SKM-1 treated with dmso at 0.1 percent for 144 hours (cell line): ENCODE results near the gene AAR2.
A peak's percentile ranks its signal among the peaks of the same experiment; 100 is the strongest.

Experiments
- DNase-seq: peaks from one replicate; lab custom pipeline; 2025; ENCODE audit not compliant: unreplicated experiment; lab: John Stamatoyannopoulos, UW

Gene AAR2, protein sequence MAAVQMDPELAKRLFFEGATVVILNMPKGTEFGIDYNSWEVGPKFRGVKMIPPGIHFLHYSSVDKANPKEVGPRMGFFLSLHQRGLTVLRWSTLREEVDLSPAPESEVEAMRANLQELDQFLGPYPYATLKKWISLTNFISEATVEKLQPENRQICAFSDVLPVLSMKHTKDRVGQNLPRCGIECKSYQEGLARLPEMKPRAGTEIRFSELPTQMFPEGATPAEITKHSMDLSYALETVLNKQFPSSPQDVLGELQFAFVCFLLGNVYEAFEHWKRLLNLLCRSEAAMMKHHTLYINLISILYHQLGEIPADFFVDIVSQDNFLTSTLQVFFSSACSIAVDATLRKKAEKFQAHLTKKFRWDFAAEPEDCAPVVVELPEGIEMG

DNA sequence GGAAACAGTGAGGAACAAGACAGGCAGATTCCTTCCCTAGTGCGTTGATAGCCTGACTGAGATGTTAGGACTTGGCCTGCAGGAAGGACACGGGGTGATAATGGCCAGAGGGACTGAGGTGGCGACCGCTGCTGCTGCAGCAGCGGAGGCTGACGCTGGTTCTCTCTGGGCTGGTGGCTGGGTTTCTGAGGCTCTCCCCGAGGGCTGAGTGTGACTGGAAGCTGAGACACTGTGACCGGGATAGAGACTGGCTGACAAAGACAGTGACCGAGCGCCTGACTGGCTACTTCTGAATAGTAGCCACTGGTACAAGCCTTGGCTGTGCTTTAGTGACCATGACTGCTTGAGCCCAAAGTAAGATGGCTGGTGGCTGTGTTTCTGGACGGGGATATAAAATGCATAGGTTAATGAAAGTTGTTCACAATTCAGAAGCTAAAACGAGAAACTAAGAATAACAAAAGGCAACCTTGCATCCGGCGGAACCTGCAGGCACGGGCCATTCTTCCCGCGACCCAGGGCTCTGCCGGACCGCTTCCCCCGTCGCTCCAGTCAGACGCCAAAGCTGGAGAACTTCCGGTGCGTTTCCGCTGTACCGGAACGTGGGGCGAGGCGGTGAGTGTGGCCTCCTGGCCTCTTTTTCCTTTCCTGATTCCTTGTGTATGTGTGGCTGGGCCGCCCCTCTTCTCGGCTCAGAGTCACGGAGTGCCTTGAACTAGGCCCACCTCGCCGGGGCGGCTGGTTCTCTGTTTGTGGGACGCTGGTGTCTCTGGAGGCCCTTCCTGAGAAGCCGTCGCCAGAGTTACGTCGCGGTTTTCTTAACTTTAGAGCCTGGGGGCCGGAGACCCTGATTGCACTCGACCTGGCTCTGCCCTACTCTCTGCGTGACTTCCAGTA lies at the start of gene AAR2:
Gene AAR2 (plus strand): TSS at position 587 of the 894 bp plus-strand sequence. CDS start 3,391 bp downstream, outside the sequence.
- DNase-seq, result peak; percentile 73

DNA sequence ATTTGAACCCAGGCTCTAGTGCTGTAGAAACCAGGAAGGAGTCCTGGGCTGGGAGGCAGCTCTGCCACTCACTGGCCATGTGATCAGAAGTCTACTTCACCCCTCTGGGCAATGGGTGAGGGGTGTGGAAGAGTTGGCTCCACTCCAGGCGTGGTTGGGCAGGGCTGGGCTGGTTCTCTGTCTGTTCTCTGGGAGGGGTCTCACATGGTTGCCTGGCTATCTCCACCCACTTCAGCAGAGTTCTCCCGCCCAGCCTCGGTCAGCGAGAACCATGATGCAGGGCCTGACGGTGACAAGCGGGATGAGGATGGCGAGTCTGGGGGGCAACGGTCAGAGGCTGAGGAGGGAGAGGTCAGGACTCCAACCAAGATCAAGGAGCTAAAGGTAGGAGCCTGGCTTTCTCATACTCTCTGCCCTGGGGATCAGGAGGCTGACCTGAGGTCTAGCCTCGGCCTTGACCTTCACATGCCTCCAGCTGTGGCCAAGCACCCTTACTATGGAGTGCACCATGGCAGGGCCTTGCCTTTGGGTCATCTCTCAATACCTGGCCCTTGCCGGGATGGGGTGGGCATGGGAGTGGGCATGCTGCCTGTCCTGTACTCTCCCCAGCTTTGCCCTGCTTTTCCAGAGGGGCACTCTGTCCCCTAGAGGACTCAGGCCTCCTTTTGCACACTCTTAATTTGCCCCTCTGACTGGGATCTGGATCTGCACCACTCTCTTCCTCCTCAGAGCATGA lies 42.1 kb upstream of the AAR2 start:
- no peak for DNase-seq

DNA sequence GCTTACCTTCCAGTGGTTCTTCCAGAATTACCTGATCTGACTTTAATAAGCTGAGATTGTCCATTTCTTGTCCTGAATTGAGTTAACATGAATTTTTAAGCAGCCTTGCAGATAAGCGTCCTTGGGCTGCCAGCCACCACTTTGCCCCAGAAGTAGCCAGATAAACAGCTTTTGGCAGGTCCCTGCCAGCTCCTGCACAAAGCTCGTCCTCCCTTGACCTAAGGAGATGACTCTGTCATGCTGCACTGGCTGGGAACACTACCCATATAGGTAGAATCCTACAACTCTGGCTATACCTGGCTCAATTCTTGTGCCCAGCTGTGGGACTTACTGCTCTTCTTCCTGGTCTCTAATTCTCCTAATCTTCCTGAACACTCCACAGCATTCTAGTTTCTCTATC lies 39.6 kb upstream of the AAR2 start:
- no peak for DNase-seq

DNA sequence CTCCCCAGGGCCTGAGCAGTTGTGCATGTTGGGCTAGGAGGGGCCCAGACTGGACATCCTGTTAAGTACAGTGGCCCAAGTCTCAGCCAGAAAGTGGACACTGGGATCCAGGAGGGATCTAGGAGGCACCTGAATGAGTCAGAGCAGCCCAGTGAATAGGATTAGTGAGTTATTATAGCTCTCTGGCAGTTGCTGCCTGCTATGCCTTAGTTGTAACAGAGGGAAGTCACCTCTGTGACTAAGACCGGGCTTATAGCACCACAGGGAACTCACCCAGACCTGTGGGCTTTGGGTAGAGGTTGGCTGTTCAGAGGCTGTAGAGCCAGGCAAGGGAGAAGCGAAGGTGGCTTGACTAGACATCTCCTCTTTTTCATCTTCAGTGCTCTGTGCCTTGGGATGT lies 39.0 kb upstream of the AAR2 start:
- DNase-seq, result no peak

DNA sequence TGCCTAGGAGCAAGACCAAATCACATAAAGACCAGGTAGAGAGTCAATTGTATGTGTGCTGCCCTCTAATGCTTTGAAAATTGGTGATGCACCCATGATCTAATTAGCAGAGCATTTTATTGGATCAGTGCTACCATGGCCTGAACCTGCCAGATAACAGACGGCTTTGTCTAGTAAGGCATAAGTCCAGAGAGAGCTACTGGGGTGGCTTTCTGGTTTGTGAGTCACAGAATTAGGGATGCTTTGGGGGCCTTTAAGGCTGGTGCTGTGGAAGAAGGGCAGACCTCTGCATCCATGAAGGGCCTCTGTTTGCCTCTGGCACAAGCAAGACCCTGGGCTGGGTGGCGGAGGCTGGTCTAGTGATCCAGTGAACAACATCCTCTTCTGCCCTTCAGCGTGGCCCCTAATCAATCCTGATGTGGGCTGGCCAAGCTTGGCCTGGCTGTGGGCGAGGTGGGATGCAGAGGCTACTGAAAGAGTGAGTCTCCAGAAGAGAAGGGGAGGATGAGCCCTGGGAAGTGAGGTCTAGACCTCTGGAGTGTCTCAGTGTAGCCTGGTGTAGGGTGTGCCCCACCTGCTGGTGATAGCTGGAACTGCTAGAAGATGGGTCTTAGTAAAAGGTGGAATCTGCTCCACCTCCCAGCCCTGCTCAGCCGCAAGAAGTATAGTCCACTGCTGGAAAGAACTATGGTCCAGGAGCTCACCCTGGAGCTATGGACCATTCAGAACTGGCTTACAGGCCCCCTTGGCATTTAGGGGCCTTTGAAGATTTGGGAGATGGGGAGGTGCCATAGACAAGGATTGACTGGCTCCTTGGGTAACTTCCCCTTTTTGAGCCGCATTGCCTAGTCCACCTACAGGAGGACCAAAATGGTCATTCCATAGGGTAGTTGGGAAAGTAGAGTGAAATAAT lies 36.7 kb upstream of the AAR2 start:
- peak; percentile 54 for DNase-seq

DNA sequence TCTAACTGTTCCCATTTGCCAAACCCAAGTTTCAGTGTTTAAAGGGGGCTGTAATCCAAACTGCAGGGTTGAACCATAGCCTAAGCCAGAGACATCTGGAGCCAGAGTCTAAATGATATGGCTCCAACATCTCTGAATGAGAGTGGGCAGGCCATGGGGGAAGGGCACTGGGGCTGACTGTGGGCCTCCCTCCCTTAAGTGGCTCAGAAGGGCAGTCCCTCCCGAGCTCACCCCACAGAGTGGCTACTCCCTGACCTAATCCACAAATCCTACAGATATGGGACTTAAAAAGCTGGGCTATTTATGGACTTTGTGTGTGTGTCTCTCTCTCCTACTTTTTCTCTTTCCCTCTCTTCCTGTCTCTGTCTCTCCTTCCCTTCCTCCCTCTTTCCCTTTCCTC lies 35.8 kb upstream of the AAR2 start:
- no peak for DNase-seq

DNA sequence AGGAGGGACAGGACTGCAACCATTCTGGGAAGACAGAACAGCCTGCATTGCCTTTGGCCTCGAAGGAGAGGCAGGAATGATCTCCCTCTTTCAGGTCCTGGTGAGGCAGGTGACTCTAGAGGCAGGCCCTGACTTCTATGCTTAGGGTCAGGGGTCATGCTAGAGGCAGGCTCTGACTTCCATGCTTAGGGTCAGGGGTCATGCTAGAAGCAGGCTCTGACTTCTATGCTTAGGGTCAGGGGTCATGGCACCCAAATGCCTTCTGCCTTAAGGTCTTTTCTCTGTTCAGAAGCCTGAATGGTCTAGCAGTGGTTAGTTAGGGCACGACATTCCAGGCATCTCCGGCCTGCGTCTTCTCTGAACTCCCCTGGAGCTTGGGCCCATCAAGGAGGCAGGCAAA lies 35.1 kb upstream of the AAR2 start:
- no peak for DNase-seq

DNA sequence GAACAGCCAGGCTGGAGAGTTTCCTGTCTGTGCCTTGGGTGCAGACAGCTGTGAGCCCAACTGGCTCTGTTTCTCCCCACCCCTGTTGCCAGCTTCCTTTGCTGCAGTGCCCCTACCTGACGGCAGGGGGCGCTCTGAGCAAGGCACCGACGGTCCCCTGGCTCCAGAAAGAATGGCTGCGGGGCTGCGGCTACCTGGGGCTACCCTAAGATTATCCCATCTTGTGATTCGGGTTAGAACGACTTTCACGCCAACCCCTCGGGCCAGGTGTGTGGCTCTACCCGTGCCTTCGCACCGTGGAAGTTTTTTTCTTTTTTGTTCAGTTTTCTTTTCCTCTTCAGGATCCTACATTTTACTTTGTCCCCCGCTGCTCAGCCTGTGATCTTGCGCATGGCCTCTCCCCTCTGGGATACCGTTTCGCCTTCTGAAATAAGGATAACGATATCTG lies 33.4 kb upstream of the AAR2 start:
- peak; percentile 39 for DNase-seq

DNA sequence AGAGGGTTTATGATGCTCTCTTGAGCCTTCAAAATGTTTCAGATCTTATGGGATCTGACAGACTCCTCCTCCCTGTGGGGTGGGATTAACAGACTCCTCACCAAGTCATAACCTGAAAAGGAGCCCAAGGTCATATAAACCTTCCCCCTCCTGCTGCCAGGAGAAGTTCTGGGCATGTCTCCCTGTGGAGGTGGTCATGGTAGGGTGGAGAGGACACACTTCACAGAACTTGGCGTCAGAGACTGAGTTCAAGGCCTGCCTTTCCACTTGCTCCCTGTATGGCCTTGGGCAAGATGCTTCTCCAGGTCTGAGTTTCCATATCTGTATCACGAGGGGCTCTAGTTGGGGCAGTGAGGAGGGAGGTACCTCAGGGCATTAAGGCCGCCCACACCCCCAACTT lies 32.4 kb upstream of the AAR2 start:
- DNase-seq, result no peak

DNA sequence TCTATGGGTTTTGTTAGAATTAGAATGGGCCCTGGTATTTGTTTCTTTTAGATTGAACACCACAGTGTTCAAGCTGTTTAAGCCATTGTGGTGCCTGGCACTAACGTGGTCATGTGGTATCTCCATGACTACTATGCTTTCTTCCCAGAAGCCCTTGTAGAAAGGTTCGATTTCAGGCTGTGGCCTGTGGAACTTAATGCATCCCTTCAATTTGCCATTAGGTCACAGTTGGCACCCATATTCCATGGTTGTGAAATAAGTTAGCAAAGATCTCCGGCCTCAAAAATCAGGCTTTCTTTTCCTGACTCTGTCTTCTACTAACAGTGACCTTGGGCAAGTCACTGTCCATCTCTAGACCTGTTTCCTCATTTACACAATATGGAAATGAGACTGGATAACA lies 31.3 kb upstream of the AAR2 start:
- no peak for DNase-seq

DNA sequence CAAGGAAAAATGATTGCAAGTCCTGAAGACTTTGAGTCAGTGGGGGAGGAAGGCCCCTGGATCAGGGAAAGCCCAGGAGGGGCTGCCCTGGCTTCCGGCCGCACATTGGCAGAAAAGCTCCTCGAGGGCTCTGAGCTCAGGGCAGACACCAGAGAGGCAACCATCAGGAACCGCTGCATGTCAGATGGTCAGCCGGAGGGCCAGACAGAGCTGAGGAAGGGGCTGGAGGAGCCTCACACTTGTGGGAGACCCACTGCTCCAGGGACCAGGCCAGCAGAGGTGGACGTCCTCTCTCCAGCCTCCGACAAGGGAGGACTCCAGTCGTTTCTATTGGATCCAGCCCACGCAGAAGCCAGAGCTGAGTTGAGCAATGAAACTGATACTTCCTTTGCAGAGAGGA lies 30.2 kb upstream of the AAR2 start:
- no peak for DNase-seq

DNA sequence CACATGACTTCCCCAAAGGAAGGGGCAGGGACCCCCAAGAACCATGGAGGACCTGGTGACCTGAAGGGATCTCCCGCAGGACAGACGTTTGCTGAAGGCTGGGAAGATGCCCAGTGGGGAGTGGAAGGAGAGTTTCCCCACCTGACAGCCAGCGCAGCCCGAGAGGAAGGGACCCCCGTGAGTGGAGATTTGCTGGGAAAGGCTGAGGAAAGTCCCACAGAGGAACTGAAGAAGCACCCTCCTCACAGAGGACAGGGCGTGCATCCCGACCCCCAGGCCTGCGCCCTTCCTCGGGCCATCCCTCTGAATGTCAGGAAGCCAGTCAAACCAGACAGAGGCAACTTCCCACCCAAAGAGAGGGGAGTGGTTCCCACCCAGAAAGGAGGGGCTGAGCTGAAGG lies 29.6 kb upstream of the AAR2 start:
- no peak for DNase-seq

DNA sequence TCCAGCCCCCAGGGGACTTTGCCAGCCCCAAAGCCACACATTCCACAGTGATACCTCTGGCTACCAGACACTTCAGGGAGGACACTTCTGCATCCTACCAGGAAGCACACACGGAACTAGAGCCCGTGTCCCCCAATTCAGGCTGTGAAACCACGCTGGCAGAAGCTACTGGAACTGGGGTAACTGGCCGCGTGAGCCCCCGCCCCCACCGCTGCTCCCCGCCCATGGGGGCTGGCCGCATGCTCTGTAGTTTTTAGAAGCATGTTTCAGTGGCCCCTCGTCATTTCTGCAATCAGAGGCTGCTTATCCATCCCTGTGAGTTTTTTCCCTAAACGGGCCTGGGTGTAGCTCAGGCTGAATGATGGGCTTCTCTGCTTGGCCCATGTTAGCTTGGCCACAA lies 28.7 kb upstream of the AAR2 start:
- DNase-seq, result no peak

DNA sequence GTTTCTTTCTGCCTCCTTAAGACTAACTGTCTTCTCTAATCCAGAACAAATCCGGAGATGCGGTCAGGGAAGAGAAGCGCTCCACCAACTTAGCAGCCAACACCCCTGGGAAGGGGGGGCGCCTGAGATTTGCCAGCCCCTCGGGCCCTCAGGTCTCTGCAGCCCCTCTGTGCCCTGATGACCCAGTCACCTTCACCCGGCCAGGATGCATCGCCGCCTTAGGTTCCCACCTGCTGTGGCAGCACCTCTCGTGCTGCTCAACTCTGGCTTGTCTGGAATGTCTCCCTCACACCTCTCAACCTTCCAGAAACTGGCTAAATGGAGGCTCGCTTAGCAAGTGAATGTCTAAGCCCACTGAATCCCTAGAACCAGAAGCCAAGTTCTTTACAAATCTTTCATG lies 28.0 kb upstream of the AAR2 start:
- no peak for DNase-seq

DNA sequence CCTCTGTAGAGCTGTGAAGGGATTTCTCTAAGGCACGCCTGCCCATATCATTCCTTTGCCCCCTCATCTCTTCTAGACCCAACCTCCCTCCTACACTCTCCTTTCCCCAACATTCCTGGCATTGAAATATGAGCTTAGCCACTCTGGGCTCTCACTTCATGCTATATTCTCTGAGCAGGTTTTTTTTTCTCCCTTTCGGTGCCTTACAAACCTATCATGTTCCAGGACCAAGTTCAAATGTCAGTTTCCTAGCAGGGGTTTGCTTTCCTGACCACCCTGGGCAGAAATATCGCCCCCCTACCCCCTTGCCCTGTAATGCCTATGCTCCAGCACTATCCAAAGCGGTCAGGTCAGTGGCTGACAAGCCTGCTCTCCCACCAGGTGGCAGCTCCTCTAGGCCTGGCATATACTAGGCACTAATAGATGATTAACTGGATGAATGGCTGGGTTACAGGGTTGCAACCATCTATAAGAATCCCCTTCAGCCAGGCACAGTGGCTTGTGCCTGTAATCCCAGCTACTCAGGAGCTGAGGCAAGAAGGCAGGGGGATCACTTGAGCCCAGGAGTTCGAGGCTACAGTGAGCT lies 25.7 kb upstream of the AAR2 start:
- DNase-seq, result no peak

DNA sequence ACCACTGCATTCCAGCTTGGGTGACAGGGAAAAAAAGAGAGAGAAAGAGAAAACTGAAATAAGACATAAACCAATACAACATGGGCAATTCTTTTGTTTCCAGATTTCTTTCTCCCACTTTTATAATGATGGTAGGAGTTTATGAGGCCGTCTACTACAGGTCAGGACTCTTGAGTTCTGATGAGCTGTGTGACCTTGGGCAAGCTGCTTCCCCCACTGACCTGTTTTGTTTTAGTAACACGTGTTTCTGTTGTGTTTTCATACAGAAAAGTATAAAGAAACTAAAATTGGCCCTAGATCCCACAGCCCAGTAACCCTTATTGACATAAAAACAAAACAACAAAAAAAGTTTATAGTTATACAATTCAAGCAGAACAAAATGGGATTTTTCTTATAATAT lies 22.9 kb upstream of the AAR2 start:
- no peak for DNase-seq

DNA sequence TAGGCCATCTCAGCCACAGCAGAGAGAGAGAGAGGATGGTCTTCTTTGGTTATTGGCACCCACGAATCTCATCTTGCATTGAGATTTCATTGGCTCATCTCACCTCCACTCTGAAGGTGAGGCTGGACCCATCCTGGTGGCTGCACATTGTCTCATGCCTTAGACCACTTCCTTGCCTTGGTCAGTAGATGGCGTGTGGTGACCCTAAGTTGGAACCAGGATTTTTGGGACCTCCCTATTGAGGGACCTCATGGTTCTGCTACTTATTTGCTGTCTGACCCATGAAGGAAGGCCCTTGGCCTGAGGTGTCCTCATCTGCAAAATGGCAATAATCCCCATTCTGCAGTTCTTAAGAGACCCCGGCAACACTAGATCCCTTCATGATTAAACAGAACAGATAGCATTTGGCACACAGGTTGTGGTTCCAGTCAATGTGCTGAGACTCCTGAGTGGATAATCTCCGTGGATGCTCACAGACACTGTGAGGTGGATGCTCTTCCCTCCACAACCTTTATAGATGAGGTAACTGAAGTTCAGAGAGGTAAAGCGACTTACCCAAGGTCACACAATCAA lies 21.5 kb upstream of the AAR2 start:
- DNase-seq, result peak; percentile 22

DNA sequence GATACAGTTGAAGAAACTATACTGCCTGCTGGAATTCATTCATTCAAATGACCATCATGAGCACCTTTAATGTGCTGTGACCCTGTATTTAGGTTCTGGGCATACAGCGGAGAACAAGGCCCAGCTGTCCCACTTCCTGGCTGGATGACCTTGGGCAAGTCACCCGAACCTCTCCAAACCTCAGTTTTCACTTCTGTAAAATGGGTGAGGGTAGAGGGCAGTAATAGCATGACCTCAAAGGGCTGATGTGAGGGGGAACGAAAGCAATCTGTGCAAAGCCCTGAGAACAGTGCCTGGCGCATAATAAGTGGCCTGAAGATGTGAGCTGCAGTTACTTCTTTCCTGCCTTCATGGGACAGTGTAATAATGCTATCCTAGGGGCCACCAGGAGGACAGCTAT lies 20.5 kb upstream of the AAR2 start:
- DNase-seq, result no peak

DNA sequence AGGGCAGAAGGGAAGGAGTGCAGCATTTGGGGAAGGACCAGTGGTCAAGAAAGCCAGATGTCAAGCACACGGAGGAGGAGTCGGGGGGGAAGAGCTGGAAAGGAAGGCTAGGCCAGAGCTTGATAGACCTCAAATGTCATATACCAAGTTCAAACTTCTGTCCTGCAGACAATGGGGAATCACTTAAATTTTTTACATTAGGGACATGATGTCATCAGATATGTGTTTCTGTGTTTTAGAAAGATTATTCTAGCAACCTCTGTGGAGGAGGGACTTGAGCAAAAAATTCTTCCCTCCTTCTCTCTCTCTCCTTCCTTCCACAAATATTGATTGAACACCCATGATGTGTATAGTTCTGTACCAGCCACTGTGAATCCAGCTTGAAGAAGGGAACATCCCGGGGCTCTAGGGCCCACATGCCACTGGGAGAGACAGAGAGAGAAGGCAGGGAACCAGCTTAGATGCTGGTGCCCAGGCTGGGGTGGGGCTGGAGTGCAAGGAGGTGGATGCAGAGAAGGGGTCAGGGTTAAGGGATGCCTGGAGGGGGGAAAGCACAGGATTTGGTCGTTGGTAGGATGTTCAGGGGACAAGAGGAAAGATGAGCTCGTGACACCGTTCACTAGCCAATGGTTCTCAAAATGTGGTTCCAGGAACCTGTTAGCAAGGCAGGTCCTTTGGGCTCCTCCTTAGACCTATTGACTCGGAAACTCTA lies 19.8 kb upstream of the AAR2 start:
- DNase-seq, result no peak
